ENCODE results near the gene NOP9.

NOP9 gene

GRCh38 chr14:24285351-24285750 is 14.3 kb upstream of the NOP9 start:
- no peaks in the 10 kb centered on the region for H3K9me3 ChIP-seq (ENCODE audit: insufficient read depth, low read depth, low read length)
- WGBS: 88% methylated on average over 4 of the region's 4 CpGs
- H3K27me3 ChIP-seq (ENCODE audit: insufficient read depth, low read length): no peaks in the 10 kb centered on the region
- no peaks in the 10 kb centered on the region for H3K4me1 ChIP-seq (ENCODE audit: insufficient read depth, low read length)
- H3K9ac ChIP-seq (ENCODE audit: low read depth, low read length): no peak overlapping the region
- H3K4me3 ChIP-seq (ENCODE audit: low read length): no peak overlapping the region
- no peak overlapping the region for H3K27ac ChIP-seq (ENCODE audit: low read depth, low read length)
- H3K36me3 ChIP-seq (ENCODE audit: insufficient read depth, low read length): peaks cover 11% of the 10 kb centered on the region

GRCh38 chr14:24286996-24287395 is 12.7 kb upstream of the NOP9 start:
- H3K4me1 ChIP-seq (ENCODE audit: insufficient read depth, low read length): no peaks in the 10 kb centered on the region
- H3K9me3 ChIP-seq (ENCODE audit: insufficient read depth, low read depth, low read length): no peaks in the 10 kb centered on the region
- 95% methylated on average over 5 of the region's 5 CpGs for WGBS
- H3K27me3 ChIP-seq (ENCODE audit: insufficient read depth, low read length): no peaks in the 10 kb centered on the region
- H3K27ac ChIP-seq (ENCODE audit: low read depth, low read length): no peak overlapping the region
- no peak overlapping the region for H3K9ac ChIP-seq (ENCODE audit: low read depth, low read length)
- no peak overlapping the region for H3K4me3 ChIP-seq (ENCODE audit: low read length)
- H3K36me3 ChIP-seq (ENCODE audit: insufficient read depth, low read length): peaks cover 16% of the 10 kb centered on the region

GRCh38 chr14:24289649-24290280 is 9.9 kb upstream of the NOP9 start:
- H3K9ac ChIP-seq (ENCODE audit: low read depth, low read length): no peak overlapping the region
- H3K4me3 ChIP-seq (ENCODE audit: low read length): no peak overlapping the region
- H3K27ac ChIP-seq (ENCODE audit: low read depth, low read length): no peak overlapping the region
- WGBS: 80% methylated on average over 6 of the region's 6 CpGs
- no peaks in the 10 kb centered on the region for H3K27me3 ChIP-seq (ENCODE audit: insufficient read depth, low read length)
- H3K36me3 ChIP-seq (ENCODE audit: insufficient read depth, low read length): peaks cover 27% of the 10 kb centered on the region
- no peaks in the 10 kb centered on the region for H3K9me3 ChIP-seq (ENCODE audit: insufficient read depth, low read depth, low read length)
- H3K4me1 ChIP-seq (ENCODE audit: insufficient read depth, low read length): no peaks in the 10 kb centered on the region

- no peak overlapping the region for H3K4me3 ChIP-seq (ENCODE audit: low read length)
- no peak overlapping the region for H3K27ac ChIP-seq (ENCODE audit: low read depth, low read length)
- no peaks in the 10 kb centered on the region for H3K27me3 ChIP-seq (ENCODE audit: insufficient read depth, low read length)
- H3K36me3 ChIP-seq (ENCODE audit: insufficient read depth, low read length): peaks cover 36% of the 10 kb centered on the region
- no peak overlapping the region for H3K9ac ChIP-seq (ENCODE audit: low read depth, low read length)
- WGBS: 93% methylated on average over 9 of the region's 9 CpGs
- H3K4me1 ChIP-seq (ENCODE audit: insufficient read depth, low read length): no peaks in the 10 kb centered on the region
- H3K9me3 ChIP-seq (ENCODE audit: insufficient read depth, low read depth, low read length): no peaks in the 10 kb centered on the region
These were observed 8.9 kb upstream of the NOP9 start for GRCh38 chr14:24290746-24291145.

- Histone ChIP-seq H3K27ac (ENCODE audit: low read depth, low read length) (no peak overlapping the region), H3K9me3 (ENCODE audit: insufficient read depth, low read depth, low read length) (no peaks in the 10 kb centered on the region), H3K36me3 (ENCODE audit: insufficient read depth, low read length) (peaks cover 44% of the 10 kb centered on the region), H3K4me1 (ENCODE audit: insufficient read depth, low read length) (no peaks in the 10 kb centered on the region), H3K9ac (ENCODE audit: low read depth, low read length) (no peak overlapping the region), H3K4me3 (ENCODE audit: low read length) (no peak overlapping the region), H3K27me3 (ENCODE audit: insufficient read depth, low read length) (no peaks in the 10 kb centered on the region)
- 93% methylated on average over 3 of the region's 3 CpGs for WGBS
These were observed 8.1 kb upstream of the NOP9 start for GRCh38 chr14:24291446-24292117.

- H3K36me3 ChIP-seq (ENCODE audit: insufficient read depth, low read length): peaks cover 44% of the 10 kb centered on the region
- H3K27ac ChIP-seq (ENCODE audit: low read depth, low read length): no peak overlapping the region
- WGBS: 95% methylated on average over 11 of the region's 11 CpGs
These were observed 7.4 kb upstream of the NOP9 start for GRCh38 chr14:24292118-24292807.

GRCh38 chr14:24293525-24293924 is 6.1 kb upstream of the NOP9 start:
- Histone ChIP-seq H3K4me1 (ENCODE audit: insufficient read depth, low read length) (0 out of 2 replicates have a peak, but pooled peaks cover 2% of the 10 kb centered on the region), H3K36me3 (ENCODE audit: insufficient read depth, low read length) (peaks cover 44% of the 10 kb centered on the region), H3K27me3 (ENCODE audit: insufficient read depth, low read length) (no peaks in the 10 kb centered on the region), H3K4me3 (ENCODE audit: low read length) (no peak overlapping the region), H3K9ac (ENCODE audit: low read depth, low read length) (no peak overlapping the region), H3K9me3 (ENCODE audit: insufficient read depth, low read depth, low read length) (no peaks in the 10 kb centered on the region), H3K27ac (ENCODE audit: low read depth, low read length) (no peak overlapping the region)
- WGBS: 100% methylated on average over 1 of the region's 2 CpGs

More at GRCh38 chr14:24292118-24292807, 7.4 kb upstream of the NOP9 start:
- Histone ChIP-seq H3K4me3 (ENCODE audit: low read length) (no peak overlapping the region), H3K27me3 (ENCODE audit: insufficient read depth, low read length) (no peaks in the 10 kb centered on the region), H3K9me3 (ENCODE audit: insufficient read depth, low read depth, low read length) (no peaks in the 10 kb centered on the region), H3K9ac (ENCODE audit: low read depth, low read length) (no peak overlapping the region), H3K4me1 (ENCODE audit: insufficient read depth, low read length) (no peaks in the 10 kb centered on the region)

- H3K4me1 ChIP-seq (ENCODE audit: insufficient read depth, low read length): peaks cover 2% of the 10 kb centered on the region; the same call in 1 of the 2 replicates
- H3K27ac ChIP-seq (ENCODE audit: low read depth, low read length): no peak overlapping the region
- H3K4me3 ChIP-seq (ENCODE audit: low read length): no peak overlapping the region
- no peaks in the 10 kb centered on the region for H3K27me3 ChIP-seq (ENCODE audit: insufficient read depth, low read length)
- no peaks in the 10 kb centered on the region for H3K9me3 ChIP-seq (ENCODE audit: insufficient read depth, low read depth, low read length)
- no peak overlapping the region for H3K9ac ChIP-seq (ENCODE audit: low read depth, low read length)
- 68% methylated on average over 12 of the region's 12 CpGs for WGBS
- peaks cover 37% of the 10 kb centered on the region for H3K36me3 ChIP-seq (ENCODE audit: insufficient read depth, low read length)
These were observed 3.1 kb upstream of the NOP9 start for GRCh38 chr14:24296341-24297157.

- peaks cover 37% of the 10 kb centered on the region for H3K36me3 ChIP-seq (ENCODE audit: insufficient read depth, low read length)
- peaks cover 2% of the 10 kb centered on the region; the same call in 1 of the 2 replicates for H3K4me1 ChIP-seq (ENCODE audit: insufficient read depth, low read length)
- H3K4me3 ChIP-seq (ENCODE audit: low read length): no peak overlapping the region
- no peak overlapping the region for H3K27ac ChIP-seq (ENCODE audit: low read depth, low read length)
- no peak overlapping the region for H3K9ac ChIP-seq (ENCODE audit: low read depth, low read length)
- 57% methylated on average over 5 of the region's 5 CpGs for WGBS
- no peaks in the 10 kb centered on the region for H3K27me3 ChIP-seq (ENCODE audit: insufficient read depth, low read length)
- no peaks in the 10 kb centered on the region for H3K9me3 ChIP-seq (ENCODE audit: insufficient read depth, low read depth, low read length)
These were observed 2.3 kb upstream of the NOP9 start for GRCh38 chr14:24297190-24297964.

GRCh38 chr14:24298892-24299254 is 777 bp upstream of the NOP9 start:
- H3K9ac ChIP-seq (ENCODE audit: low read depth, low read length): peak overlapping the region; percentile 78; the same call in 1 of the 2 replicates
- 72% methylated on average over 7 of the region's 7 CpGs for WGBS
- H3K4me3 ChIP-seq (ENCODE audit: low read length): peak overlapping the region; percentile 73
- H3K9me3 ChIP-seq (ENCODE audit: insufficient read depth, low read depth, low read length): no peaks in the 10 kb centered on the region
- no peaks in the 10 kb centered on the region for H3K27me3 ChIP-seq (ENCODE audit: insufficient read depth, low read length)
- no peak overlapping the region for H3K27ac ChIP-seq (ENCODE audit: low read depth, low read length)
- peaks cover 47% of the 10 kb centered on the region for H3K36me3 ChIP-seq (ENCODE audit: insufficient read depth, low read length)
- H3K4me1 ChIP-seq (ENCODE audit: insufficient read depth, low read length): peaks cover 2% of the 10 kb centered on the region; the same call in 1 of the 2 replicates
